HG03064 (cell line): Measurements from ENCODE around the gene CHST2.

Experiments
- ATAC-seq: cut with Tn5 transposase; IDR thresholded peaks from one replicate; pipeline ENCODE4 v1.9.1; 2021; ENCODE audit warnings: low read depth; ENCODE audit not compliant: unreplicated experiment

Gene CHST2

DNA sequence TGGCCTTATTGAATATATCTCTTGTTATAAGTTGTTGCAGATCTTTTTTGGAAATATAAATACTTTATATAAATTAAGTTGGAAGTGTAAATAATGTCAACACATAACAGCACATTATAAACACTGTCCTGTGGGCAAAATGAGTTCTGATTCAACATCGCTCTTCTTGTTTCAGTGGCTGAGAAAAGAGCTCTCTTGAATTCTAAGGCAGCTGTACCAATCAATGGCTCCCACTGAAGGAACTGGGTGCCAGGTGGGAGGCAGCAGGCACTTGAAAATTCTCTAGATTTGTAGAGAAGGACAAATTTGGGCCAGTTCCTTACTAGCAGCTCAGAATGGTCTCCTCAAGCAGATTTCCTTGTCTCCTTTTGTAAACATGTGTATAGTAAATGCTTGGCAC is 45.6 kb downstream of the CHST2 start:
- ATAC-seq, result peak; percentile 34

DNA sequence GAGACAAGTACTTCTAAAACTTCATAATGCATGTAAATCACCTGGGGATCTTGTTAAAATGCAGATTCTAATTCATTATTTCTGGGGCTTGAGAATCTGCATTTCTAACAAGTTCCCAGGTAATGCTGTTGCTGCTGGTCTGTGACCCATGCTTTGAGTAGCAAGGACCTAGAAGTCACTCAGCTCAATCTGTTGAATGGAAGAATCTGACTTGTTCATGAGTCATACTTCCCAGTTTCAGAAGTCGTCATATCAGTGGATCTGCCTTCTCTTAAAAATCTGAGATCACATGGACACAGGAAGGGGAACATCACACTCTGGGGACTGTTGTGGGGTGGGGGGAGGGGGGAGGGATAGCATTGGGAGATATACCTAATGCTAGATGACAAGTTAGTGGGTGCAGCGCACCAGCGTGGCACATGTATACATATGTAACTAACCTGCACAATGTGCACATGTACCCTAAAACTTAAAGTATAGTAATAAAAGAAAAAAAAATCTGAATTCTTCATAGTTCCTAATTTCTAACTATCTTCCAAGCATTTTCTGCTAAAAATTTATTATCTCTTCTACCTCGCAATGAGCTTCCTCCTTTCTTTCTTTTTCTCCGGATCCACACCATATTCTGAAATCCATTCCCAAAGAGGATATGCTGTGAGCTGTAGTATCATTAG is 46.2 kb downstream of the CHST2 start:
- ATAC-seq, result peak; percentile 53

DNA sequence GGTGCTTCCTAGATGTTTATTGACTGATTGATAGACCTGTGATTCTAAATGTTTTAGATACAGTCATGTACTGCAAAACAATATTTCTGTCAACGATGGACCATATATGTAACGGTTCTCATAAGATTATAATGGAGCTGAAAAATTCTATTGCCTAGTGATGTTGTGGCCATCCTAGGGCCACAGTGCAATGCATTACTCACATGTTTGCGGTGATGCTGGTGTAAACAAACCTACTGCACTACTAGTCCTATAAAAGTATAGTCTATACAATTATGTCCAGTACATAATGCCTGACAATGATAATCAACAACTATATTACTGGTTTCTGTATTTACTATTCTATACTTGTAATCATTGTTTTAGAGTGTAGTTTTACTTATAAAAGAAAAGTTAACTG is 46.8 kb downstream of the CHST2 start:
- ATAC-seq, result no peak

DNA sequence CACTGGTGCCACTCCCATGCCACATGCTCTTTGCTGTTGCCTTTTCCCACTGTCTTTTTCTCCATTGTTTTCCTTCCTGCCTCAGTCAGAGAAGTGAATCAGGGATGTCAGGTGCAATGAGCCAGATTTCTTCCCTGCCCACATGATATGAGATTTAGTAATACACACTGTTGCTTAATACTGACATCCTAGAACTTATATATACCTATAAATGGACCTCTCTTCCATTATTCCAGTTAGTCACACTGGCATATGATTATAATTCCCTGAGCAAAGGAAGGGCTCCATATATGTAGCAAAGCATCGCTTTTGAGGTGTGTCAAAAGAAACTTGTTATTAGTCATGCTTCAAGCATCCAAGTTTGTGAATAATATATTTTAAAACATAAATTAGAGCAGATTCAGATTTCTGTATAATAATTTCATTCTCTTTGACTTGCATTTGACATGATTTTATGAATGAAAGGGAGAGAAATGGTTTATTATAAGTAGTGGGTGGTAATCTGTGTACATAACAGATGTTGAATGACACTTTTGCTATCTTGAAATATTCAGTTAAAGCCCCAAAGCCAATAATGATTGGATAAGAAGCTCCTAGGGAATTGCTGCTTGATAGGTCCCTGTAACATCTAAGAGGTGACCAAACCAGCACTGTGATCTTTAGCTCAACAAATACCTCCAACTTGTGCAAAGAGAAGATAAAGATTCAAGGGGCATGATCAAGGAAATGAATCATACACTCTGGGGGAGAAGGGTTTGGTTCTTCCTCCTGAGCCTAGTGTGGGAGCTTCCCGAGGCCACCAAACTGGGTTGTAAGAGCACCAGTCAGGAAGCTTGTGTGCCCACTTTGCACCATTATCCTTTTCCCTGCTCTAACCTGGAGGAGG is 48.6 kb downstream of the CHST2 start:
- ATAC-seq, result no peak

DNA sequence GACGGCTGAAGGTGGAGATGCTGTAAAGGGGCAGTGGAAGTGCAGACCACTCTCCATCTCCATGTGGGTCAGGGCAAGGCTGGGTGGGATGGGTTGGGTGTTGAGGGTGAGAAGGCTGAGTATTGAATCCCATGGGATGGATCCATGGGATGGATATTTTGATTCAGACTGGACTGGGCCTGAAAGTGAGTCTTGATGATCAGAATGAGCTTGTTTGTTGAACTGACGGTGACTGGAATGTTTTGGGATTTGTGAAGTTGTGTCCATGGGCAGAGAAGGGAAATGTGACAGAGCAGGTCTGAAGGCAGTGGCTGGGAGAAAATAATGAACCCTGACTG is 49.3 kb downstream of the CHST2 start:
- ATAC-seq, result no peak

DNA sequence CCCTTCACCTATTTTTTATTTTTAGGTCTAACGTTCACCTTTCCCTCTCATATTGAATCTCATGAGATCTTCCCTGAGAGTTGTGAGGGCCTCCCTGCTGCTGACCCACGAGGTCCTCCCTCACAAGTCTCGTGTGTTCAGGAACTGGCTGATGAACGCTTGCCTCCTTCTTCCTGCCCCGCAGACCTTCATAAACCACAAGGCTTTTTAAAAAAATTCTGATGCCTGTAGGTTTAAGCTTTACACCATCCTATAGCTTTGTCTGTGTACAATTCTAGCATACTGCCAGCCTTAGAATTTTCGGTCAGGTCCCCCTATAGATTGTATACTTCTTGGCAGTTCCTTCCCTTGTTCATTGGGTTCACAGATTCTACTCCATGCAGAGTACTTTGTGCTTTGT is 50.5 kb downstream of the CHST2 start:
- no peak for ATAC-seq

DNA sequence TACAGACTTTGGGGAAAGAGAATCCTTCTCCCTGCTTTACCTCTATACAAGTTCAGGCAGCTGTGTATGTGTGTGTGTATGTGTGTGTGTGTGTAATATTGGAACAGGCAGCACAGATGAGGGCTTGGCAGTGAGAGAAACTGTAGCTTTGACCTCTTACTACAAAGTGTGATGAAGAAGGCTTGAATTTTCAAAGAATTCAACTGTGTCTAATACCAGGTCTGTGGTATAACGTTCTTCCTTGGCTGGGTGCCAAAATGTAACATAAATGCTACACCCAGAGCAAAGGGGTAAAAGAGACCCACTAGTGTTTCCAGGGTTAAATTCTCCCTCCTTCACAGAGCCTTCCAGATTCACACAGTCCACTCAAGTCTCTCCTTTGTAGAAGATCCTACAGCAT is 51.1 kb downstream of the CHST2 start:
- ATAC-seq, result no peak

DNA sequence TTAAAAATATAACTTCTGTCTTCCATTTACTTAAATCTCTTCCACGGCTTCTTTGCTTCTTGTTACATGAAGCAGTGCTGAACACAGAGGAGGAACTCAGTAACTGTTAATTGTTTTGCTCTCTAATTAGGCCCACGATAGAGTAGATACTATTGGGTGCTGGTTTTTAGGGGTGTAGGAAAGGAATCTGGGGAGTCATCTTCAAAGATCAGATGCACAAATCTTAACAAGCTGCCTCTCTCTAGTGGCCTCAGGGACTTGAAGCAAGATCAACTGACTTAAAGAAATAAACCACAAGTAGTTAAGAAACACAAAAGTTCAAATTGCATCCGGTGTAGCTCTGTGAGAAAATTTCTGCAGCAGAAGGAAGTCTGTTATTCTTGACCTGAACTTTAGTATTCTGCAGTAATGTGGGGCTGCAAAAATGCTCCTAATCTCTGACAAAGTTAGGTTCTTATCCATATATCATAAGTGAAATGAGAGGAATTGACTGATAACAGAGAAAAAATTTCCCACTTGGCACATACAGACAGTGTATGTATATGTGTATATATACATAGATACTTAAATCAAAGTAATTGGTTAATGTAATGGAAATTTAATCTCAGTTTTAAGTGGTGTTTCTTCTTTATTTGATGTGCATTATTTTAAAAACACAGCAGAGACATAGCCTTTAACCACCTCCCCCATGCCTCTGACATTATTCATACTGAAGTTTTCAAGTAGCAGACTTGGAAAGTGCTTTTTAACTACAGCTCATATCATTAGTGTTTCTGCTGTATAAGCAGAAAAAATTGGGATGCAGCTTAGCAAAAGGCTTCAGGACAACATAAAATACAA is 51.8 kb downstream of the CHST2 start:
- peak; percentile 80 for ATAC-seq

DNA sequence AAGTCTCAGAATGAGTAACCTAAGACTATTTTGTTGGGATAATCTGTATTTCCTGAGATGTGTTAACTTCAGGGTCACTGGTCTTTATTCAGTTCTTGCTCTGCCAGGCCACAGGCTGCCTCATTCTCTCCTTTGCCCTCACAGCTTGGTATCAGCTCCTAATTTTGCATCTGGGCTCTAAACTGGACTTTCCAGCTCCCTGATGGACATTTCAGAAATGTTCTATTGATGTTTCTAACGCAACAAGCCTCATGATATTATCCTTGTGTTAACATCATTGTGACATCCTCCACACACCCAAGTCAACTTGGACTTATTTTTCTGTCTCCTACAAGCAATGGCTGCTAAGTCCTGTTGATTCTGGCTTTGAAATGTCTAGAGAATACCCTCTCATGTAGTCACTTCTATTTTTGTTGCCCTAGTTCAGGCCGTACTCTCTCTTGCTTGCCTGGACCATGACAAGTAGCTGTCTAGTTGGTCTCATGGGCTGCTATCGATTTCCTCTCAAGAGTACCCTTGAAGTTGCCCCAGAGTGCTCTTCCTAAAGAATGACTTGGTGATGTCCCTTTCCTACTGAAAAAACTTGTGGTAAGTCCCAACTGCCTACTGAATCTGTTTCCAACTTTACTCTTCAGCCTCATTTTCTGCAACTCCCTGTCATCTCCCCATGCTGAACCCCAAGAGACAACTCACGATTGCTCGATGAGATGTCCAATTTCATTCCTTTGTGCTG is 52.7 kb downstream of the CHST2 start:
- no peak for ATAC-seq

DNA sequence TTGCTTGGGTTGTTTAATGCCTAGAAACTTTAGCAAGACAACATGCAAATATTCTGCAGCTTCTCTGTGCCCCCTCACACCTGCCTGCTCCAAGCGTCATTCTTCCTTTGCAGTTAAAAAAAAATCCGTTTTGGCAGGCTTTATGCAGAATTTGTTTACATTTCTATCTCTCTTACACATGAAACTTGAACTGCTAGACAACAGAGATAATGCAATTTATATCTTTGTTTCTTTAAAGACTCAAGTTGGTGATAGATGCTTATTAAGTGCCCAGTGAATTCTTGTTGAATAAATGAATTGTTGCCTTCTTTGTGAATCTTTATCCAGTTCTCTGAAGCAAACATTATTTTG is 53.2 kb downstream of the CHST2 start:
- no peak for ATAC-seq

DNA sequence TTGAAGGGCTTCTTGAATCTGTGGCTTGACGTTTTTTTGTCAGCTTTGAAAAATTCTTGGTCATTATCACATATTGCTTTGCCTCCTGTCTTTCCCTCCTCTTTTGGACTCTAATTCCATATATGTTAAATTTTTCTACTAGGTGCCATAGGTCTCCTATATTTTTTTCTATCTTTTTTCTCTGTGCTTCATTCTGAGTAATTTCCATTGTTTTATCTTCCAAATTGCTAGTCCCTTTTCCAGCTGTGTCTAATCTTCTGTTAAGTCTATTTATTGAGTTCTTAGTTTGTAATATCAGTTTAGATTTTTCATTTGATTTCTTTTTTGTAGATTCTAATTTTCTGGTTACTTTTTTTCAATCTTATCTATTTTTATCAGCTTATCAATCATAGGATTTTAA is 53.7 kb downstream of the CHST2 start:
- no peak for ATAC-seq
